Tibial nerve (tissue), 4 donors: ENCODE data around the gene NUP98. TPM values are rescaled to one million over a fixed set of nuclear protein-coding genes. Genes with fewer than 3 reads are reported as not detected.

Source experiments
- DNase-seq, 2 donors: peaks; one replicate each; pipeline ENCODE4 v3.0.0-alpha.2; 2019; ENCODE audit warnings: low spot score in 2 of 2
- H3K27ac ChIP-seq, 4 donors: fragments of 200-600 bp; sonication (generic) in 3 of 4; one replicate each; pipeline ENCODE4 v1.5.1; 2017 to 2019; ENCODE audit warnings: mild to moderate bottlenecking in 1 of 4
- H3K27me3 ChIP-seq, 2 donors: fragments of 200-600 bp; sonication (generic) in 1 of 2; one replicate each; pipeline versions ENCODE4 v1.5.1 to v1.6.0; 2017 to 2019
- H3K36me3 ChIP-seq, 3 donors: fragments of 200-600 bp; sonication (generic); one replicate each; pipeline ENCODE4 v1.5.1; 2018 to 2019
- H3K4me1 ChIP-seq, 4 donors: fragments of 200-600 bp; sonication (generic) in 3 of 4; one replicate each; pipeline ENCODE4 v1.5.1; 2017 to 2019
- H3K4me3 ChIP-seq, 4 donors: fragments of 200-600 bp; sonication (generic) in 3 of 4; one replicate each; pipeline ENCODE4 v1.5.1; 2017 to 2019; ENCODE audit warnings: mild to moderate bottlenecking in 1 of 4, moderate library complexity in 1 of 4
- H3K9me3 ChIP-seq, 4 donors: fragments of 200-600 bp; sonication (generic) in 3 of 4; one replicate each; pipeline ENCODE4 v1.5.1; 2017 to 2019
- EP300 ChIP-seq, 2 donors: sonication (generic); formaldehyde crosslinking; IDR thresholded peaks; one replicate each; pipeline ENCODE4 v1.6.1; 2017; ENCODE audit warnings: antibody characterized with exemption in 2 of 2, mild to moderate bottlenecking in 1 of 2
- POLR2A ChIP-seq, 2 donors: fragments of 450-650 bp; IDR thresholded peaks; one replicate each; pipeline ENCODE4 v1.6.1; 2017; ENCODE audit warnings: antibody characterized with exemption in 2 of 2, mild to moderate bottlenecking in 2 of 2, moderate library complexity in 2 of 2
- WGBS, 2 donors: methylation state at CpG; one replicate each; pipeline ENCODE4 v1.1.5; 2018; 5-methylcytosine and 5-hydroxymethylcytosine counted together
- total RNA-seq, 4 donors: library from RNA; depleted of rRNA; stranded (reverse); fragments of >200 nt; gene quantifications; one replicate each; pipeline ENCODE4 v1.1.0, GENCODE V29; 2016
- TF ChIP-seq, protein P1 (sequence below), 5 experiments: fragments of 200-600 bp in 3 of 5; fragments of 450-650 bp in 2 of 5; sonication (generic) in 3 of 5; IDR thresholded peaks; one replicate each; pipeline ENCODE4 v1.5.1; 2016 to 2019; ENCODE audit warnings: antibody characterized with exemption in 5 of 5, mild to moderate bottlenecking in 3 of 5, moderate library complexity in 2 of 5

NUP98 gene
- 100 to 1,000 TPM in 2 of 4 donors, 10 to 100 TPM in 2; 75.3 to 193 (median 115) TPM for total RNA-seq

- H3K4me3 ChIP-seq, result peak within 1 kb of the TSS; percentile 67 to 98 (median 86)
These were observed at the start of gene NUP98 for GRCh38 chr11:3797329-3798090. Gene NUP98, minus strand, starts transcription at chr11:3797554. Its CDS starts 15,437 bp downstream, at chr11:3782117.

DNA sequence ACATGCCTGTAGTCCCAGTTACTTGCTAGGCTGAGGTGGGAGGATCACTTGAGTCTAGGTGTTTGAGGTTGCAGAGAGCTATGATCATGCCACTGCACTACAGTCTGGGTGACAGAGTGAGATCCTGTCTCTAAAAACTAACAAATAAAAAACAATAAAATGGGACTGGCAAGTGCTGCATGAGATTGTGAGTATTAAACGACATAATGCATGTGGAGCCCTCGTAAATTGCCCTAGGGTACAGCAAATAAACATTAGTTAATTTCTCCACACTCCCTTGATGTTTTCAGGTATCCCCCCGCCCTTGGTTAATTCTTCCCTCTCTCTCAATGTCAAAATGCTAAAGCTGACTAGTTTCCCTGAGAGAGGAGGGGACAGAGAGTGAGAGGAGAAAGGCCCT, 48.3 kb upstream of the NUP98 start:
- H3K9me3 ChIP-seq, result no peaks in the 10 kb centered on the region
- WGBS, 2 donors, result 77 to 88% methylated on average over 3 of the region's 3 CpGs
- no peak for DNase-seq
- no peaks in the 10 kb centered on the region for H3K27me3 ChIP-seq
- H3K4me1 ChIP-seq, result peaks cover 0 to 6% (median 0%) of the 10 kb centered on the region in 4 donors
- TF ChIP-seq, protein P1, sequence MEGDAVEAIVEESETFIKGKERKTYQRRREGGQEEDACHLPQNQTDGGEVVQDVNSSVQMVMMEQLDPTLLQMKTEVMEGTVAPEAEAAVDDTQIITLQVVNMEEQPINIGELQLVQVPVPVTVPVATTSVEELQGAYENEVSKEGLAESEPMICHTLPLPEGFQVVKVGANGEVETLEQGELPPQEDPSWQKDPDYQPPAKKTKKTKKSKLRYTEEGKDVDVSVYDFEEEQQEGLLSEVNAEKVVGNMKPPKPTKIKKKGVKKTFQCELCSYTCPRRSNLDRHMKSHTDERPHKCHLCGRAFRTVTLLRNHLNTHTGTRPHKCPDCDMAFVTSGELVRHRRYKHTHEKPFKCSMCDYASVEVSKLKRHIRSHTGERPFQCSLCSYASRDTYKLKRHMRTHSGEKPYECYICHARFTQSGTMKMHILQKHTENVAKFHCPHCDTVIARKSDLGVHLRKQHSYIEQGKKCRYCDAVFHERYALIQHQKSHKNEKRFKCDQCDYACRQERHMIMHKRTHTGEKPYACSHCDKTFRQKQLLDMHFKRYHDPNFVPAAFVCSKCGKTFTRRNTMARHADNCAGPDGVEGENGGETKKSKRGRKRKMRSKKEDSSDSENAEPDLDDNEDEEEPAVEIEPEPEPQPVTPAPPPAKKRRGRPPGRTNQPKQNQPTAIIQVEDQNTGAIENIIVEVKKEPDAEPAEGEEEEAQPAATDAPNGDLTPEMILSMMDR (IDR thresholded peaks at IDR 0.05), result no peak
- TF ChIP-seq EP300 (IDR thresholded peaks at IDR 0.05) (no peak), POLR2A (IDR thresholded peaks at IDR 0.05) (no peak)
- no peak overlapping the region for H3K27ac ChIP-seq
- no peaks in the 10 kb centered on the region for H3K36me3 ChIP-seq
- H3K4me3 ChIP-seq, result no peak overlapping the region

More at GRCh38 chr11:3797329-3798090, at the start of gene NUP98:
- Histone ChIP-seq H3K9me3 (no peaks in the 10 kb centered on the region), H3K27ac (peak within 1 kb of the TSS; percentile 92 to 99 (median 98)), H3K4me1 (peaks cover 0 to 39% (median 15%) of the 10 kb centered on the region in 4 donors), H3K36me3 (peaks cover 0 to 21% (median 7%) of the 10 kb centered on the region in 3 donors), H3K27me3 (no peaks in the 10 kb centered on the region)
- peak; percentile 99 for DNase-seq
- 0% methylated on average over 66 to 73 of the region's 86 CpGs for WGBS, 2 donors
- TF ChIP-seq POLR2A (IDR thresholded peaks at IDR 0.05) (peak; percentile 99), EP300 (IDR thresholded peaks at IDR 0.05) (peak; percentile 73 to 99)
- TF ChIP-seq, protein P1 (IDR thresholded peaks at IDR 0.05), result peak in 3 of 5 experiments; percentile 16 to 58 (median 48)

DNA sequence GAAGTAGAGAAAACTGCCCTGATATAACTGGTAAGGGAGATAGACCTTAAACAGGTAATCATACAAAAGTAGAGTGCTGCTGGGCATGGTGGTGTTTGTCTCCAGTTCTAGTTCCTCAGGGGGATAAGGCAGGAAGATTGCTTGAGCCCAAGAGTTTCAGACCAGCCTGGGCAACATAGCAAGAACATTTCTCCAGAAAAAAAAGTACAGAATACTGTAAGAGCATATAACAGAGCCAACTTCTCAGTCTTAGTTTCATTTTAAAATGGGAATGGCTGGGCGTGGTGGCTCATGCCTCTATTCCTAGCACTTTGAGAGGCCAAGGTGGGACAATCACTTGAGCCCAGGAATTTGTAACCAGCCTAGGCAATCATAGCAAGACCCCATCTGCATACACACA, 47.9 kb upstream of the NUP98 start:
- no peaks in the 10 kb centered on the region for H3K9me3 ChIP-seq
- H3K27ac ChIP-seq, result no peak overlapping the region
- H3K4me1 ChIP-seq, result peaks cover 0 to 7% (median 0%) of the 10 kb centered on the region in 4 donors
- no peak for TF ChIP-seq POLR2A (IDR thresholded peaks at IDR 0.05)
- no peak for TF ChIP-seq EP300 (IDR thresholded peaks at IDR 0.05)
- TF ChIP-seq, protein P1 (IDR thresholded peaks at IDR 0.05), result no peak
- DNase-seq, result no peak
- WGBS, 2 donors, result 93 to 100% methylated on average over 1 of the region's 1 CpG
- no peaks in the 10 kb centered on the region for H3K27me3 ChIP-seq
- no peaks in the 10 kb centered on the region for H3K36me3 ChIP-seq
- no peak overlapping the region for H3K4me3 ChIP-seq

- Histone ChIP-seq H3K27me3 (no peaks in the 10 kb centered on the region), H3K27ac (no peak overlapping the region), H3K4me3 (no peak overlapping the region), H3K4me1 (peaks cover 0 to 22% (median 9%) of the 10 kb centered on the region in 4 donors), H3K36me3 (no peaks in the 10 kb centered on the region), H3K9me3 (no peaks in the 10 kb centered on the region)
- WGBS, 2 donors, result 59 to 87% methylated on average over 3 of the region's 3 CpGs
- no peak for DNase-seq
- TF ChIP-seq EP300 (IDR thresholded peaks at IDR 0.05) (no peak), POLR2A (IDR thresholded peaks at IDR 0.05) (no peak)
- TF ChIP-seq, protein P1 (IDR thresholded peaks at IDR 0.05), result no peak
These were observed 46.0 kb upstream of the NUP98 start for GRCh38 chr11:3843326-3843725.
